ENCODE measurements around the gene CCDC78.

The CCDC78 gene

DNA sequence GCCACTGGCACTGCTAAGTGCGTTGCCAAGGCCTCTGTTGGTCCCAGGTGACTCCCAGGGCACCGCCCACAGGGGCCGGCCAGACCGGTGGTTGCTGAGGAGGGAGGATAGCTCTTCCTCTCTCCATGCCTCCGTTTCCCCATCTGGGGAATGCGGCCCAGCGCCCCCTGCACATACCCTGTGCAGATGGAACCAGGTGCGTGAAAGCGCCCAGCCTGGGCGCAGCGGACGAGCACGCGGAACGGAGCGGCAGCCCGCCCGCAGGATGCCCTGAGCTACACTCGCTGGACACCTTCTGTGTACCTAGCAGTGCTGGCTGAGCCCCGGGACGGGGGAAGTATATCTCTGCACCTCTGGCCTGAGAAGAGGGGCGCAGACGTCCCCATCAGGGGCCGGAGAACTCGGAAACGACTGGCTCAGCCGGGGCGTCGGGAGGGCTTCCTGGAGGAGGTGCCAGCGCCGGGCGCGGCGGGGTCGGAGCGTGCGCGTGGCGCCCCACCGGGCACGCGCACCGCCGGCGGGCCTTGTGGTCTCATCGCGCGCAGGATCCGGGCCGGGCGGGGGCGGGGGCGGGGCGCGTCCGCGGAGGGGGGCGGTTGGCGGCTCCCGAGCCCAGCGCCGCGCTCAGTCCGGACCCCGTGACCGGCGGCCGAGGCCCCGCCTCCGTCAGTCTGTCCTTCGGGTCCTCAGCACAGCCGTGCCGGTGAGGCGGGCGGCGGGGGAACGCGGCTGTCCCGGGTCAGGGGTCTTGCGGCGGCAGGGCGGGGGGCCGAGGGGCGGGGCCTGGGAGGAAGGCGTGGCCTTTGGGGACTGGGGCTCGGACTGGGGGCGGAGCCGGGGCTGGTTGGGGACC lies at the start of gene CCDC78, which contains the start of gene HAGHL:
Gene CCDC78, minus strand, starts transcription at position 6 of the 853 bp plus-strand sequence. CDS start 76 bp downstream, outside the sequence.
Gene HAGHL, plus strand, starts transcription at position 669 of the 853 bp plus-strand sequence. CDS start 404 bp downstream, outside the sequence.
- DNase-seq, result peak; percentile 47

DNA sequence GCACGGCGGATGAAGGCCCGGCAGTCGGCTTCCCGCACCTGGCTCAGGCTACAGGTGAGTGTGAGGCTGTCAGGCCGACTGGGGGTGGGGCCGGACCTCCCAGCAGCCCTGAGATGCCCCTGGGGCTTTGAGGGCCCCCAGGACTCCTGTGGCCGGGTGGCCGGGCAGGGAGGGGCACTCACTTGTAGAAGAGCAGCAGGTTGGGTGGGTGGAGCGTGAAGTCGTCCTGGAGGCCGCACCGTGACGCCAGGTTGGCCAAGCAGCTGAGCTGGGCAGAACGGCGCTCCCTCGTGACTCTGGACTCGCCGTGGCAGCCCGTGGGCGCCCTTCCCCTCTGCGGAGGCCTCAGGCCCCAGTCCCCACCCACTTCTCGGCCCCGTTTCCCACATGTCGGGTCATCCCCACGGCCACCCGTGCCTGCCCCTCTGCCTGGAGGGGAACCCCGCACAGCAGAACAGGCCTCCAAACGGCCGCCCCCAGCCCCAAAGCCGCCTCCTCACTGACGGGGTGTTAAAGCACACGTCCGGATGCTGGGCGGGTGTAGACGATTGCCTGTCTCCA lies 49.1 kb upstream of the CCDC78 start:
- no peak for DNase-seq

DNA sequence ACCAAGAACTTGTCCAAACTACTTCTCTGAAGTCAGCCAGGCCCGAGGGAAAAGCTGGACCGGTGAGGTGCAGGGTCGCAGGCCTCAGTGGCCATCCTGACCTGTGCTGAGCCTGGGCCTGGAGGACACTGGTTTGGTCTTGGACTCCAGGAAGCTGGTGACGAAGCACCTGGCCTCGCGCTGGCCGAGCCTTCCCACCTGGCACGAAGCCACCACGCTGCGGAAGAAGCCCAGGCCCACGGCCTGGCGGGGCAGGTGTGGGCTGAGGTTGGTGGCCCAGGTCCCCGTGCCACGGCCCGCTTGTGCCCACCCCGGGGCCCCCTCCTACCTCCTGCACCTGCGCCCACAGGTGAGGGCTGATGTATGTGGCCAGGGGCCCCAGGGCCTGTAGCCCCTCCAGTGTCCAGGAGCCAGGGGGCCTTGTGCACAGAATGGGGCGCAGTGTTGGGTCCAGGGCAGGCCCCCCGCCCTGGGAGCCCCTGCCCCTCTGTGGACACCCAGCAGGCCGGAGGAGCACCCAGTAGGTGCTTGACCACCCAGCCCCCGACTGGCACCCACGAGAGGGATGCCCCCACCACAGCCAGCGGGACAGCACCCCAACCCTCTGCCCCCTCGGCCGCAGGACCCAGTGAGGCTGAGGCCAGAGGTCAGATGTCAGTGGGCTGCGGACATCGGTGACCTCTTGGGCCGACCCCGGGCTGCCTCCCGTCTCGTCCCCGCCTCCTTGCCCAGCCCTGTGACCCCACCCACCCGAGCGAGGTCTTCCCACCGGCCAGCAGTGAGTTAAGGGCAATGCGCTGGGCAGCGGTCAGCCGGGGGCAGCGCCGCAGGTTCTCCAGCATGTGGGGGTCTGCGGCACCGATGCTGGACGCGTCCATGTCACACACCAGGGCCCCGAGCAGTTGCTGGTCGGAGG lies 48.1 kb upstream of the CCDC78 start:
- no peak for DNase-seq

- DNase-seq, result no peak
These were observed 46.7 kb upstream of the CCDC78 start for GRCh38 chr16:772959-773358.

- DNase-seq, result no peak
These were observed 44.2 kb upstream of the CCDC78 start for GRCh38 chr16:770411-770810.

GRCh38 chr16:769934-770333 lies 43.7 kb upstream of the CCDC78 start:
- no peak for DNase-seq

DNA sequence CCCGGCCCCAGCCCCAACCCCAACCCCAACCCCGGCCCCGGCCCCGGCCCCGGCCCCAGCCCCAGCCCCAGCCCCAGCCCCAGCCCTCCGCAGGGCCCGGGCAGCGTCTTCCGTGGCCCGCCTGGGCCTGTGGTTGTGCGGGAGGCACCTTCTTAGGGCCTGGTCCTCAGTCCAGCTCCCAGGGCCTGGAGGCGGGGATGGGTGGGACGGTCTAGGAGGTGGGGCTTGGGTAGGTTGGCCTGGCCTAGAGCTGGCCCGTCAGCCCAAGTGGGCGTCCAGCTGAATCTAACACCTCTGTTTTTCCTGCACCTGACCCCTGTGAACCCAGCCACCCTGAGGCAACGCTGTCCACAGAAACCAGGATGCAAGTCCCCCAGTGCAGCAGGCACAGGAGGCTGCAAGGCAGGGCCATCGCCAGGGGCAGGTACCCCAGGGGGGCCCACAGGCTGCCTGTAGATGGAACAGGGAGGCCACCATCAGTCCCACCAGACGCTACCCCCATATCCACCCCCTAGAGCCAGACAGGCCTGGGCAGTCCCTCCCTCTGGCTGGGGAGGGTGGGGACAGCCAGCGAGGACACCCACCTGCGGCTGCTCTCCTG lies 43.0 kb upstream of the CCDC78 start:
- DNase-seq, result no peak

- DNase-seq, result no peak
These were observed 42.2 kb upstream of the CCDC78 start for GRCh38 chr16:768428-768827.

DNA sequence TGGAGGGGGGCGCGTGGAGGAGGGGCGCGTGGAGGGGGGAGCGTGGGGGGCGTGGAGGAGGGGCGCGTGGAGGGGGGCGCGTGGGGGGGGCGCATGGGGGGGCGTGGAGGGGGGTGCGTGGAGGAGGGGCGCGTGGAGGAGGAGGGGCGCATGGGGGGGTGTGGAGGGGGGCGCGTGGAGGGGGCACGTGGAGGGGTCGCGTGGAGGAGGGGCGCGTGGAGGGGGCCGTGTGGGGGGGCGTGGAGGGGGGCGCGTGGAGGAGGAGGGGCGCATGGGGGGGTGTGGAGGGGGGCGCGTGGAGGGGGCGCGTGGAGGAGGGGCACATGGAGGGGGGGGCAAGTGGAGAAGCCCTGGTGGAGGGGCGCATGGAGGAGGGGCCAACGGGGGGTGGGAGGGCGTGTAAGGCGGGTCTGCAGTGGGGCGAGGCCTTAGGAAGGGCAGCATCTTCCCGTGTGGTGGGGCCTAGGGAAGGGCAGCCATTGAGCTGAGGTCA lies 41.5 kb upstream of the CCDC78 start:
- DNase-seq, result no peak

GRCh38 chr16:766820-767640 lies 40.8 kb upstream of the CCDC78 start:
- DNase-seq, result no peak

- no peak for DNase-seq
These were observed 40.0 kb upstream of the CCDC78 start for GRCh38 chr16:766008-766819.

- DNase-seq, result no peak
These were observed 39.2 kb upstream of the CCDC78 start for GRCh38 chr16:765488-765865.

DNA sequence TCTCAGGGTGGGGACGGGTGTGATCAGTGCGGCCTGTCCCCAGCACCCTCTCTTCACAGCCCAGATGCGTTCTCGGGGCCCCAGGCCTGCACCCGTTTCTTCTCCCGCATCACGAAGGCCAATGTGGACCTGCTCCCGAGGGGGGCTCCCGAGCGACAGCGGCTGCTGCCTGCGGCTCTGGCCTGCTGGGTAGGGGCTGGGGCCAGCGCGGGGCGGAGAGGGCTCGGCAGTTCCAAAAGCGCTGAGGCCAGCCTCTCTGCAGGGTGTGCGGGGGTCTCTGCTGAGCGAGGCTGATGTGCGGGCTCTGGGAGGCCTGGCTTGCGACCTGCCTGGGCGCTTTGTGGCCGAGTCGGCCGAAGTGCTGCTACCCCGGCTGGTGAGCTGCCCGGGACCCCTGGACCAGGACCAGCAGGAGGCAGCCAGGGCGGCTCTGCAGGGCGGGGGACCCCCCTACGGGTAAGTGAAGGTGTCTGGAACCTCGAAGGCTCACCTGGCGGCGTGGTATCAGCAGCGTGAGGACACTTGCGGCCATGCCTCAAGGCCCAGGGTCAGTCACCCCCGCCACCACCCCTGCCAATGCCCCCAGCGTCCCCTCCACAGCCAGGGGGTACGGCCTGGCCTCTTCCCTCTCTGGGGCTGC lies 38.7 kb upstream of the CCDC78 start:
- DNase-seq, result no peak

DNA sequence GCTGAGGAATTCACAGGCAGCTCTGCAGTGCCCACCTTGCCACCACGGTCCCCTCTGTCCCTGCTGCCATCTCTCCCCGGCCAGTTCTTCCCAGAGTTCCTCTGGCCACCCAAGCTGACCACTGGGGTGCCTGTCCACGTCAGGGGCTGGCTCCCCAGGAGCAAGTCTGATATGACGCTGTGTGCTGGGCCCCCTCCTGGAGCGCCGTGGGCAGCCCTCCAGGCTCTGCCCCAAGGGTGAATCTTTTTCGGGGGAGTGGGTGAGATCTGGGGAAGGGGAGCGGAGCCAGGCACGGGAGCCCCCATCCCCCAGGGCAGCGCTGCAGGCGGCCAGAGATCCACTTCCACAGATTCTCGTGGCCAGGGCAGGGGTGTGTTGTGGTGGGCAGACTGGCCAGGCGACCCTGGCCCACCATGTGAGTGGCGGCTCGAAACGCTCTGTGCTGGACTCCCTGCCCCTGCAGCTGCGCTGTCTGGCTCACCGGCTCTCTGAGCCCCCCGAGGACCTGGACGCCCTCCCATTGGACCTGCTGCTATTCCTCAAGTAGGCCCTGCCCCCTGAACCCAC lies 38.0 kb upstream of the CCDC78 start:
- DNase-seq, result no peak

DNA sequence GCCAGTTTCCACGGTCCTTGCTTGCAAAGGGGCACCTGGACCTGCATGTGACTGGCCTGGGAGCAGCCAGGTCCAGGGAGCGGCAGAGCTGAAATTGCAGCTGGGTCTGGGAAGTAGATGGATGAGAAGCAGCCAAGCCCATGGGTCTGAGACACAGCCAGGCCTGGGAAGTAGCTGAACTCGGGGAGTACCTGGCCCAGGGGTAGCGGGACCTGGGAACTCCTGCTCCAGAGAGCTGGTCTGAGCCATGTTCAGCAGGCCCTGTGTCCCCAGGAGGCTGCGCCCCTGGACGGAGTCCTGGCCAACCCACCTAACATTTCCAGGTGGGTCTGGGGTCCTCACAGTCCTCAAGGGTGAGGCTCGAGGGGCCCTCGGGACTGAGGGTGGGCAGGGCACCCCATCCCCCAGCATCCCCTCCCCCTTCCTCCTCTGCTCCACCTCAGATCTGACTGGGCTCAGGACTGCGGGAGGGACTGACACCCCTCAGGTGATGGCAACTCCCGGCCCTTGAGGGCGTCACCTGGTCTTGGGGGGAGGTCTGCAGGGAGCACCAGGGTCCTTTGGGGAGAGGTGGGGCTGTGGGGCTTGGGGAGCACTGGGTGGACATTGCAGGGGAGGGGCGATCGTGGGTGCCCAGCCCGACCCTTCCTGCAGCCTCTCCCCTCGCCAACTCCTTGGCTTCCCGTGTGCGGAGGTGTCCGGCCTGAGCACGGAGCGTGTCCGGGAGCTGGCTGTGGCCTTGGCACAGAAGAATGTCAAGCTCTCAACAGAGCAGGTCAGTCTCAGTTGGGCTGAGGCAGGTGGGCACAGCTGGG lies 37.3 kb upstream of the CCDC78 start:
- no peak for DNase-seq

GRCh38 chr16:762595-763268 lies 36.5 kb upstream of the CCDC78 start:
- DNase-seq, result no peak

DNA sequence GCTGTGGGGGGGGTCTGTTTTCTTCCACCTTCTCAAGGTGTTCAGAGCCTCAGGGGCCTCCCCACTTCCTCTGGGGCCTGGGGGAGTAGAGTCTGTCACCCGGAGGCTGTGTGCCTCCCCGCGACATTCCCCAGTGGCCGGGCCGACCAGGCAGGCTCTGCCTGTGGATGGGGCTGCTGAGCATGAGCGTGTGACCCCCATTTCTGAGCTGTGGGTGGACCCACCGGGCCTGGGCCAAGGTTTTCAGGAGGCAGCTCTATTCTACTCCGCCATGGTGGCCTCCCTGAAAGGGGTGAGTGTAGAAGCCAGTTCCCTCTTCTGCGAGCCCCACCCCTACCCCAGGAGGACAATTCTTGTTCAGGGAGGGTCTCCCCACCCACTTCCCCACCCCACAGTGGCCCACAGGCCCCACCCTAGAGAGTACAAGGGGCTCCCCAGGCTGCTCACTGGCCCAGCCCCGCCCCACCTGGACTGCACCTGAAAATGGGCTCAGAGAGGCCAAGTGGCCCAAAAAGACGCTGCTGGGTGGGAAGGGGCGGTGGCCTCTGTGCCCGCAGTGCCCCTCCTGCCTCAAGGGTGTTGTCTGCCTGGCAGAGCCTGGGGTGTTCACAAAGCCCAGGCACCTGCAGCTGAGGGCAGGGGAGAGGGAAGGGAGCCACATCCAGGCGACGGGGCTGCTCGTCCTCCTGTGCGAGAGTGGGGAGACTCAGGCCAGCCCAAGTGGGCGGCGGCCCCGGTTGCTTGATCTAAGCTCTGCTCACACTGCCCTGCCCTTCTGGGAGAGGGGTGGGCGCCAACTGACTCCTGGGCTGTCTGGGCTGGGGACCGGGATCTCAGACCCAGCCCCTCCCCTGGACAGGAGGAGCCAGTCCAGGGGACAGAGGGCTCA lies 35.6 kb upstream of the CCDC78 start:
- DNase-seq, result no peak

Data from stimulated activated CD4-positive, alpha-beta T cell treated with anti-CD3 and anti-CD28 coated beads, Interleukin-4, amount 100 ng/mL, for 24 hours (primary cell).